ENCODE results near the gene LCN1. TPM values are rescaled to one million over a fixed set of nuclear protein-coding genes. Genes with fewer than 3 reads are reported as not detected.

The LCN1 gene
- polyA plus RNA-seq, 1 donor from 2014 or later, result not detected

GRCh38 chr9:135480940-135481310 lies 40.3 kb upstream of the LCN1 start:
- no peaks in the 10 kb centered on the region for H3K79me2 ChIP-seq (replicated peaks; ENCODE audit: insufficient read depth, low read length)
- H3K27ac ChIP-seq (ENCODE audit: low read length), result no peak overlapping the region
- H3K9me2 ChIP-seq (ENCODE audit: insufficient read depth, low read length), result no peaks in the 10 kb centered on the region
- peak overlapping the region; percentile 79 for H3K9ac ChIP-seq (ENCODE audit: low read length)
- H3K4me3 ChIP-seq (ENCODE audit: low read length), result peak overlapping the region; percentile 94
- no peaks in the 10 kb centered on the region for H3F3A ChIP-seq (ENCODE audit: insufficient read depth, low read length, poor library complexity, severe bottlenecking)
- H3K9me3 ChIP-seq (ENCODE audit: low read length), result no peaks in the 10 kb centered on the region
- H4K20me1 ChIP-seq (ENCODE audit: insufficient read depth), result no peaks in the 10 kb centered on the region
- peak overlapping the region; percentile 46 for H3K4me2 ChIP-seq (ENCODE audit: low read length)
- peak overlapping the region; percentile 14 for H2AFZ ChIP-seq (ENCODE audit: low read depth, low read length)
- TF ChIP-seq, protein P1, sequence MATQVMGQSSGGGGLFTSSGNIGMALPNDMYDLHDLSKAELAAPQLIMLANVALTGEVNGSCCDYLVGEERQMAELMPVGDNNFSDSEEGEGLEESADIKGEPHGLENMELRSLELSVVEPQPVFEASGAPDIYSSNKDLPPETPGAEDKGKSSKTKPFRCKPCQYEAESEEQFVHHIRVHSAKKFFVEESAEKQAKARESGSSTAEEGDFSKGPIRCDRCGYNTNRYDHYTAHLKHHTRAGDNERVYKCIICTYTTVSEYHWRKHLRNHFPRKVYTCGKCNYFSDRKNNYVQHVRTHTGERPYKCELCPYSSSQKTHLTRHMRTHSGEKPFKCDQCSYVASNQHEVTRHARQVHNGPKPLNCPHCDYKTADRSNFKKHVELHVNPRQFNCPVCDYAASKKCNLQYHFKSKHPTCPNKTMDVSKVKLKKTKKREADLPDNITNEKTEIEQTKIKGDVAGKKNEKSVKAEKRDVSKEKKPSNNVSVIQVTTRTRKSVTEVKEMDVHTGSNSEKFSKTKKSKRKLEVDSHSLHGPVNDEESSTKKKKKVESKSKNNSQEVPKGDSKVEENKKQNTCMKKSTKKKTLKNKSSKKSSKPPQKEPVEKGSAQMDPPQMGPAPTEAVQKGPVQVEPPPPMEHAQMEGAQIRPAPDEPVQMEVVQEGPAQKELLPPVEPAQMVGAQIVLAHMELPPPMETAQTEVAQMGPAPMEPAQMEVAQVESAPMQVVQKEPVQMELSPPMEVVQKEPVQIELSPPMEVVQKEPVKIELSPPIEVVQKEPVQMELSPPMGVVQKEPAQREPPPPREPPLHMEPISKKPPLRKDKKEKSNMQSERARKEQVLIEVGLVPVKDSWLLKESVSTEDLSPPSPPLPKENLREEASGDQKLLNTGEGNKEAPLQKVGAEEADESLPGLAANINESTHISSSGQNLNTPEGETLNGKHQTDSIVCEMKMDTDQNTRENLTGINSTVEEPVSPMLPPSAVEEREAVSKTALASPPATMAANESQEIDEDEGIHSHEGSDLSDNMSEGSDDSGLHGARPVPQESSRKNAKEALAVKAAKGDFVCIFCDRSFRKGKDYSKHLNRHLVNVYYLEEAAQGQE (IDR thresholded peaks at IDR 0.05; ENCODE audit: borderline replicate concordance), result no peak
- TF ChIP-seq TAF1 (IDR thresholded peaks at IDR 0.05; ENCODE audit: low read depth) (no peak), EZH2 (IDR thresholded peaks at IDR 0.05; ENCODE audit: borderline replicate concordance, insufficient read depth, low read length, poor library complexity, severe bottlenecking) (no peak), MXI1 (conservative IDR thresholded peaks at IDR 0.05; ENCODE audit: poor library complexity, severe bottlenecking) (no peak), POLR2AphosphoS5 (IDR thresholded peaks at IDR 0.05) (no peak), RAD21 (conservative IDR thresholded peaks at IDR 0.05) (no peak), EP300 (conservative IDR thresholded peaks at IDR 0.05; ENCODE audit: poor library complexity, severe bottlenecking) (no peak), SMC3 (conservative IDR thresholded peaks at IDR 0.05; ENCODE audit: poor library complexity) (no peak)
- TF ChIP-seq, protein P2, sequence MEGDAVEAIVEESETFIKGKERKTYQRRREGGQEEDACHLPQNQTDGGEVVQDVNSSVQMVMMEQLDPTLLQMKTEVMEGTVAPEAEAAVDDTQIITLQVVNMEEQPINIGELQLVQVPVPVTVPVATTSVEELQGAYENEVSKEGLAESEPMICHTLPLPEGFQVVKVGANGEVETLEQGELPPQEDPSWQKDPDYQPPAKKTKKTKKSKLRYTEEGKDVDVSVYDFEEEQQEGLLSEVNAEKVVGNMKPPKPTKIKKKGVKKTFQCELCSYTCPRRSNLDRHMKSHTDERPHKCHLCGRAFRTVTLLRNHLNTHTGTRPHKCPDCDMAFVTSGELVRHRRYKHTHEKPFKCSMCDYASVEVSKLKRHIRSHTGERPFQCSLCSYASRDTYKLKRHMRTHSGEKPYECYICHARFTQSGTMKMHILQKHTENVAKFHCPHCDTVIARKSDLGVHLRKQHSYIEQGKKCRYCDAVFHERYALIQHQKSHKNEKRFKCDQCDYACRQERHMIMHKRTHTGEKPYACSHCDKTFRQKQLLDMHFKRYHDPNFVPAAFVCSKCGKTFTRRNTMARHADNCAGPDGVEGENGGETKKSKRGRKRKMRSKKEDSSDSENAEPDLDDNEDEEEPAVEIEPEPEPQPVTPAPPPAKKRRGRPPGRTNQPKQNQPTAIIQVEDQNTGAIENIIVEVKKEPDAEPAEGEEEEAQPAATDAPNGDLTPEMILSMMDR (IDR thresholded peaks at IDR 0.05; ENCODE audit: poor library complexity, severe bottlenecking), result no peak
- no peaks in the 10 kb centered on the region for H3K36me3 ChIP-seq (ENCODE audit: insufficient read depth, low read length)
- no peaks in the 10 kb centered on the region for H3K27me3 ChIP-seq (ENCODE audit: insufficient read depth, low read depth, low read length)

GRCh38 chr9:135482015-135482754 lies 39.1 kb upstream of the LCN1 start:
- Histone ChIP-seq H4K20me1 (ENCODE audit: insufficient read depth) (no peaks in the 10 kb centered on the region), H2AFZ (ENCODE audit: low read depth, low read length) (no peak overlapping the region), H3K4me2 (ENCODE audit: low read length) (no peak overlapping the region), H3K9me2 (ENCODE audit: insufficient read depth, low read length) (no peaks in the 10 kb centered on the region), H3K27me3 (ENCODE audit: insufficient read depth, low read depth, low read length) (no peaks in the 10 kb centered on the region), H3K27ac (ENCODE audit: low read length) (no peak overlapping the region), H3F3A (ENCODE audit: insufficient read depth, low read length, poor library complexity, severe bottlenecking) (no peaks in the 10 kb centered on the region), H3K79me2 (replicated peaks; ENCODE audit: insufficient read depth, low read length) (no peaks in the 10 kb centered on the region), H3K36me3 (ENCODE audit: insufficient read depth, low read length) (no peaks in the 10 kb centered on the region), H3K9ac (ENCODE audit: low read length) (no peak overlapping the region), H3K9me3 (ENCODE audit: low read length) (no peaks in the 10 kb centered on the region), H3K4me3 (ENCODE audit: low read length) (no peak overlapping the region)
- no peak for TF ChIP-seq EP300 (conservative IDR thresholded peaks at IDR 0.05; ENCODE audit: poor library complexity, severe bottlenecking)
- no peak for TF ChIP-seq SMC3 (conservative IDR thresholded peaks at IDR 0.05; ENCODE audit: poor library complexity)
- no peak for TF ChIP-seq POLR2AphosphoS5 (IDR thresholded peaks at IDR 0.05)
- TF ChIP-seq EZH2 (IDR thresholded peaks at IDR 0.05; ENCODE audit: borderline replicate concordance, insufficient read depth, low read length, poor library complexity, severe bottlenecking), result no peak
- no peak for TF ChIP-seq TAF1 (IDR thresholded peaks at IDR 0.05; ENCODE audit: low read depth)
- no peak for TF ChIP-seq RAD21 (conservative IDR thresholded peaks at IDR 0.05)
- TF ChIP-seq MXI1 (conservative IDR thresholded peaks at IDR 0.05; ENCODE audit: poor library complexity, severe bottlenecking), result no peak
- TF ChIP-seq, protein P1 (IDR thresholded peaks at IDR 0.05; ENCODE audit: borderline replicate concordance), result no peak
- TF ChIP-seq, protein P2 (IDR thresholded peaks at IDR 0.05; ENCODE audit: poor library complexity, severe bottlenecking), result no peak

Measured in neural cell (in vitro differentiated cells).